ENCODE data around the gene HSPA1A.
A peak's percentile ranks its signal among the peaks of the same experiment; 100 is the strongest.
"Not testable (repeated sequence)": the region's sequence is repeated elsewhere in the genome, so short reads cannot be mapped to it uniquely, and the experiment has no call there.

HSPA1A gene

GRCh38 chr6:31836047-31836473 is 20.7 kb downstream of the HSPA1A start:
- TF ChIP-seq EZH2phosphoT487 (IDR thresholded peaks at IDR 0.05; ENCODE audit: borderline replicate concordance) (no peak), CTCF (conservative IDR thresholded peaks at IDR 0.05; ENCODE audit: low read length) (no peak)
- Histone ChIP-seq H3K4me2 (ENCODE audit: low read depth, low read length, poor library complexity, severe bottlenecking) (peak overlapping the region; percentile 100), H3K9ac (ENCODE audit: low read depth, low read length, poor library complexity, severe bottlenecking) (peak overlapping the region; percentile 99), H4K20me1 (ENCODE audit: insufficient read depth, low read length, poor library complexity, severe bottlenecking) (peaks cover 58% of the 10 kb centered on the region), H3K9me3 (ENCODE audit: insufficient read depth, low read depth, low read length) (no peaks in the 10 kb centered on the region), H3F3A (ENCODE audit: low read depth) (peaks cover 24% of the 10 kb centered on the region), H3K27me3 (ENCODE audit: insufficient read depth, low read length, poor library complexity, severe bottlenecking) (peaks cover 7% of the 10 kb centered on the region), H3K79me2 (ENCODE audit: insufficient read depth, low read length) (peaks cover 68% of the 10 kb centered on the region), H2AFZ (ENCODE audit: low read length) (no peak overlapping the region), H3K4me3 (ENCODE audit: low read length, poor library complexity, severe bottlenecking) (peak overlapping the region; percentile 97), H3K4me1 (ENCODE audit: insufficient read depth, low read length, poor library complexity, severe bottlenecking) (peaks cover 40% of the 10 kb centered on the region), H3K9me2 (replicated peaks; ENCODE audit: low read depth, low read length) (no peaks in the 10 kb centered on the region), H3K36me3 (ENCODE audit: insufficient read depth, low read length) (peaks cover 44% of the 10 kb centered on the region)

GRCh38 chr6:31836474-31837368 is 21.4 kb downstream of the HSPA1A start:
- peaks cover 25% of the 10 kb centered on the region for H3F3A ChIP-seq (ENCODE audit: low read depth)
- no peak overlapping the region for H2AFZ ChIP-seq (ENCODE audit: low read length)
- H3K27me3 ChIP-seq (ENCODE audit: insufficient read depth, low read length, poor library complexity, severe bottlenecking): peaks cover 7% of the 10 kb centered on the region
- H3K4me1 ChIP-seq (ENCODE audit: insufficient read depth, low read length, poor library complexity, severe bottlenecking): peaks cover 36% of the 10 kb centered on the region
- H3K9me3 ChIP-seq (ENCODE audit: insufficient read depth, low read depth, low read length): no peaks in the 10 kb centered on the region
- peaks cover 61% of the 10 kb centered on the region for H3K79me2 ChIP-seq (ENCODE audit: insufficient read depth, low read length)
- H4K20me1 ChIP-seq (ENCODE audit: insufficient read depth, low read length, poor library complexity, severe bottlenecking): peaks cover 58% of the 10 kb centered on the region
- peak overlapping the region; percentile 100 for H3K4me2 ChIP-seq (ENCODE audit: low read depth, low read length, poor library complexity, severe bottlenecking)
- H3K9me2 ChIP-seq (replicated peaks; ENCODE audit: low read depth, low read length): no peaks in the 10 kb centered on the region
- H3K9ac ChIP-seq (ENCODE audit: low read depth, low read length, poor library complexity, severe bottlenecking): peak overlapping the region; percentile 99
- no peak for TF ChIP-seq EZH2phosphoT487 (IDR thresholded peaks at IDR 0.05; ENCODE audit: borderline replicate concordance)
- TF ChIP-seq CTCF (conservative IDR thresholded peaks at IDR 0.05; ENCODE audit: low read length): peak; percentile 20; the same call in 1 of the 2 replicates
- peaks cover 45% of the 10 kb centered on the region for H3K36me3 ChIP-seq (ENCODE audit: insufficient read depth, low read length)
- peak overlapping the region; percentile 97 for H3K4me3 ChIP-seq (ENCODE audit: low read length, poor library complexity, severe bottlenecking)

GRCh38 chr6:31837369-31838113 is 22.2 kb downstream of the HSPA1A start:
- peak overlapping the region; percentile 99 for H3K9ac ChIP-seq (ENCODE audit: low read depth, low read length, poor library complexity, severe bottlenecking)
- peaks cover 25% of the 10 kb centered on the region for H3F3A ChIP-seq (ENCODE audit: low read depth)
- H3K4me2 ChIP-seq (ENCODE audit: low read depth, low read length, poor library complexity, severe bottlenecking): peak overlapping the region; percentile 100
- TF ChIP-seq EZH2phosphoT487 (IDR thresholded peaks at IDR 0.05; ENCODE audit: borderline replicate concordance): no peak
- peaks cover 34% of the 10 kb centered on the region for H3K4me1 ChIP-seq (ENCODE audit: insufficient read depth, low read length, poor library complexity, severe bottlenecking)
- peaks cover 7% of the 10 kb centered on the region for H3K27me3 ChIP-seq (ENCODE audit: insufficient read depth, low read length, poor library complexity, severe bottlenecking)
- peaks cover 57% of the 10 kb centered on the region for H3K79me2 ChIP-seq (ENCODE audit: insufficient read depth, low read length)
- no peak overlapping the region for H2AFZ ChIP-seq (ENCODE audit: low read length)
- H4K20me1 ChIP-seq (ENCODE audit: insufficient read depth, low read length, poor library complexity, severe bottlenecking): peaks cover 58% of the 10 kb centered on the region
- no peaks in the 10 kb centered on the region for H3K9me2 ChIP-seq (replicated peaks; ENCODE audit: low read depth, low read length)
- H3K4me3 ChIP-seq (ENCODE audit: low read length, poor library complexity, severe bottlenecking): peak overlapping the region; percentile 97
- H3K9me3 ChIP-seq (ENCODE audit: insufficient read depth, low read depth, low read length): no peaks in the 10 kb centered on the region
- H3K36me3 ChIP-seq (ENCODE audit: insufficient read depth, low read length): peaks cover 45% of the 10 kb centered on the region

- Histone ChIP-seq H3K79me2 (ENCODE audit: insufficient read depth, low read length) (peaks cover 57% of the 10 kb centered on the region), H3K4me3 (ENCODE audit: low read length, poor library complexity, severe bottlenecking) (peak overlapping the region; percentile 97), H3K4me2 (ENCODE audit: low read depth, low read length, poor library complexity, severe bottlenecking) (peak overlapping the region; percentile 100), H3K36me3 (ENCODE audit: insufficient read depth, low read length) (peaks cover 45% of the 10 kb centered on the region), H3K4me1 (ENCODE audit: insufficient read depth, low read length, poor library complexity, severe bottlenecking) (peaks cover 34% of the 10 kb centered on the region), H3F3A (ENCODE audit: low read depth) (peaks cover 27% of the 10 kb centered on the region), H3K9ac (ENCODE audit: low read depth, low read length, poor library complexity, severe bottlenecking) (peak overlapping the region; percentile 99), H4K20me1 (ENCODE audit: insufficient read depth, low read length, poor library complexity, severe bottlenecking) (peaks cover 58% of the 10 kb centered on the region)
- not testable (repeated sequence) for H2AFZ ChIP-seq (ENCODE audit: low read length); H3K9me3 ChIP-seq (ENCODE audit: insufficient read depth, low read depth, low read length); H3K27me3 ChIP-seq (ENCODE audit: insufficient read depth, low read length, poor library complexity, severe bottlenecking); H3K9me2 ChIP-seq (replicated peaks; ENCODE audit: low read depth, low read length)
These were observed 22.8 kb downstream of the HSPA1A start for GRCh38 chr6:31838114-31838553.
